ENCODE results near the gene BIRC6.
"Not testable (repeated sequence)": the region's sequence is repeated elsewhere in the genome, so short reads cannot be mapped to it uniquely, and the experiment has no call there.

GRCh38 chr2:32552483-32552882 is 195.7 kb downstream of the BIRC6 start:
- not testable (repeated sequence) for TF ChIP-seq CSRNP3 (CRISPR knock-in tag; IDR thresholded peaks at IDR 0.05); GLIS3 (CRISPR knock-in tag; IDR thresholded peaks at IDR 0.05); TSHZ2 (CRISPR knock-in tag; IDR thresholded peaks at IDR 0.05); ZNF8 (CRISPR knock-in tag; IDR thresholded peaks at IDR 0.05); PATZ1 (CRISPR knock-in tag; IDR thresholded peaks at IDR 0.05; ENCODE audit: borderline replicate concordance); SNAI2 (CRISPR knock-in tag; IDR thresholded peaks at IDR 0.05); CREB5 (CRISPR knock-in tag; IDR thresholded peaks at IDR 0.05; ENCODE audit: low read depth)

Measured in SK-N-SH treated with all-trans-retinoic acid at 6 μM for 48 hours (cell line).